BLaER1 (cell line): ENCODE results near the gene AKT3.

Source experiments
- H3K27ac ChIP-seq: shearing (Covaris generic); formaldehyde crosslinking; 2 replicates; pipeline ENCODE4 v1.8.1; 2022
- H3K27me3 ChIP-seq: shearing (Covaris generic); formaldehyde crosslinking; 2 replicates; pipeline ENCODE4 v1.8.1; 2022
- H3K36me3 ChIP-seq: shearing (Covaris generic); formaldehyde crosslinking; 2 replicates; pipeline ENCODE4 v1.8.1; 2022
- H3K4me1 ChIP-seq: shearing (Covaris generic); formaldehyde crosslinking; 2 replicates; pipeline ENCODE4 v1.8.1; 2022
- H3K4me2 ChIP-seq: shearing (Covaris generic); formaldehyde crosslinking; 2 replicates; pipeline ENCODE4 v1.8.1; 2022
- H3K4me3 ChIP-seq: shearing (Covaris generic); formaldehyde crosslinking; 2 replicates; pipeline ENCODE4 v1.8.1; 2022
- H3K9ac ChIP-seq: shearing (Covaris generic); formaldehyde crosslinking; 2 replicates; pipeline ENCODE4 v1.8.1; 2022
- H3K9me3 ChIP-seq: shearing (Covaris generic); formaldehyde crosslinking; 2 replicates; pipeline ENCODE4 v1.8.1; 2022
- H4K20me1 ChIP-seq: shearing (Covaris generic); formaldehyde crosslinking; 2 replicates; pipeline ENCODE4 v1.8.1; 2022
- Cebpa-rat ChIP-seq: shearing (Covaris generic); IDR thresholded peaks from 2 replicates; pipeline ENCODE4 v1.8.1; 2022

AKT3 gene

GRCh38 chr1:243561588-243562319, 288.3 kb downstream of the AKT3 start:
- peaks cover 12% of the 10 kb centered on the region for H3K9me3 ChIP-seq
- no peak overlapping the region for H3K27ac ChIP-seq
- H3K27me3 ChIP-seq = no peaks in the 10 kb centered on the region
- peaks cover 18% of the 10 kb centered on the region for H3K36me3 ChIP-seq
- H3K4me2 ChIP-seq = no peak overlapping the region
- H3K4me3 ChIP-seq = no peak overlapping the region
- H4K20me1 ChIP-seq = no peaks in the 10 kb centered on the region
- no peaks in the 10 kb centered on the region for H3K4me1 ChIP-seq
- TF ChIP-seq Cebpa-rat = no peak
- H3K9ac ChIP-seq = no peak overlapping the region

GRCh38 chr1:243559575-243560162, 290.4 kb downstream of the AKT3 start:
- Histone ChIP-seq H3K27ac (no peak overlapping the region), H3K36me3 (peaks cover 17% of the 10 kb centered on the region), H3K9me3 (peaks cover 12% of the 10 kb centered on the region), H3K9ac (no peak overlapping the region), H3K4me3 (no peak overlapping the region), H3K4me2 (no peak overlapping the region), H3K27me3 (no peaks in the 10 kb centered on the region), H4K20me1 (no peaks in the 10 kb centered on the region), H3K4me1 (no peaks in the 10 kb centered on the region)
- TF ChIP-seq Cebpa-rat = no peak

- TF ChIP-seq Cebpa-rat = no peak
- Histone ChIP-seq H3K27me3 (no peaks in the 10 kb centered on the region), H3K9me3 (peaks cover 12% of the 10 kb centered on the region), H3K27ac (no peak overlapping the region), H3K4me2 (no peak overlapping the region), H4K20me1 (no peaks in the 10 kb centered on the region), H3K4me3 (no peak overlapping the region), H3K9ac (no peak overlapping the region), H3K36me3 (peaks cover 17% of the 10 kb centered on the region), H3K4me1 (no peaks in the 10 kb centered on the region)
Observed at GRCh38 chr1:243558576-243558975, 291.5 kb downstream of the AKT3 start.

- no peaks in the 10 kb centered on the region for H3K4me1 ChIP-seq
- H3K36me3 ChIP-seq = peaks cover 15% of the 10 kb centered on the region
- no peak overlapping the region for H3K4me2 ChIP-seq
- no peak for TF ChIP-seq Cebpa-rat
- H3K9ac ChIP-seq = no peak overlapping the region
- H4K20me1 ChIP-seq = no peaks in the 10 kb centered on the region
- H3K9me3 ChIP-seq = peaks cover 12% of the 10 kb centered on the region
- H3K27me3 ChIP-seq = no peaks in the 10 kb centered on the region
- no peak overlapping the region for H3K27ac ChIP-seq
- H3K4me3 ChIP-seq = no peak overlapping the region
Observed at GRCh38 chr1:243557866-243558265, 292.2 kb downstream of the AKT3 start.

GRCh38 chr1:243554686-243555085, 295.4 kb downstream of the AKT3 start:
- Histone ChIP-seq H3K9me3 (no peaks in the 10 kb centered on the region), H3K4me2 (no peak overlapping the region), H3K27me3 (no peaks in the 10 kb centered on the region), H3K4me3 (no peak overlapping the region), H4K20me1 (no peaks in the 10 kb centered on the region), H3K36me3 (no peaks in the 10 kb centered on the region), H3K9ac (no peak overlapping the region), H3K27ac (no peak overlapping the region), H3K4me1 (no peaks in the 10 kb centered on the region)
- TF ChIP-seq Cebpa-rat = no peak

GRCh38 chr1:243553090-243553489, 297.0 kb downstream of the AKT3 start:
- H3K36me3 ChIP-seq = no peaks in the 10 kb centered on the region
- TF ChIP-seq Cebpa-rat = no peak
- no peaks in the 10 kb centered on the region for H3K9me3 ChIP-seq
- no peaks in the 10 kb centered on the region for H4K20me1 ChIP-seq
- H3K27me3 ChIP-seq = no peaks in the 10 kb centered on the region
- no peak overlapping the region for H3K4me2 ChIP-seq
- H3K27ac ChIP-seq = no peak overlapping the region
- H3K4me3 ChIP-seq = no peak overlapping the region
- no peaks in the 10 kb centered on the region for H3K4me1 ChIP-seq
- H3K9ac ChIP-seq = no peak overlapping the region

- Histone ChIP-seq H3K36me3 (no peaks in the 10 kb centered on the region), H3K9ac (no peak overlapping the region), H3K4me2 (no peak overlapping the region), H3K4me1 (no peaks in the 10 kb centered on the region), H3K27ac (no peak overlapping the region), H3K4me3 (no peak overlapping the region), H3K9me3 (no peaks in the 10 kb centered on the region), H3K27me3 (no peaks in the 10 kb centered on the region), H4K20me1 (no peaks in the 10 kb centered on the region)
- TF ChIP-seq Cebpa-rat = no peak
Observed at GRCh38 chr1:243550276-243550675, 299.8 kb downstream of the AKT3 start.

- H3K27ac ChIP-seq = no peak overlapping the region
- no peak for TF ChIP-seq Cebpa-rat
Observed at GRCh38 chr1:243549791-243550190, 300.3 kb downstream of the AKT3 start.

GRCh38 chr1:243549108-243549507, 300.9 kb downstream of the AKT3 start:
- Histone ChIP-seq H3K4me1 (no peaks in the 10 kb centered on the region), H3K4me2 (no peak overlapping the region), H3K27me3 (no peaks in the 10 kb centered on the region), H3K4me3 (no peak overlapping the region), H3K36me3 (peaks cover 8% of the 10 kb centered on the region), H3K27ac (no peak overlapping the region), H3K9me3 (no peaks in the 10 kb centered on the region), H3K9ac (no peak overlapping the region), H4K20me1 (no peaks in the 10 kb centered on the region)
- TF ChIP-seq Cebpa-rat = no peak

More at GRCh38 chr1:243549791-243550190, 300.3 kb downstream of the AKT3 start:
- no peak overlapping the region for H3K9ac ChIP-seq
- H3K36me3 ChIP-seq = peaks cover under 1% of the 10 kb centered on the region
- no peaks in the 10 kb centered on the region for H3K9me3 ChIP-seq
- H3K27me3 ChIP-seq = no peaks in the 10 kb centered on the region
- no peak overlapping the region for H3K4me2 ChIP-seq
- H4K20me1 ChIP-seq = no peaks in the 10 kb centered on the region
- no peak overlapping the region for H3K4me3 ChIP-seq
- no peaks in the 10 kb centered on the region for H3K4me1 ChIP-seq

GRCh38 chr1:243548516-243548915, 301.5 kb downstream of the AKT3 start:
- H3K4me3 ChIP-seq = no peak overlapping the region
- no peak overlapping the region for H3K9ac ChIP-seq
- H4K20me1 ChIP-seq = no peaks in the 10 kb centered on the region
- no peaks in the 10 kb centered on the region for H3K27me3 ChIP-seq
- no peaks in the 10 kb centered on the region for H3K9me3 ChIP-seq
- H3K27ac ChIP-seq = no peak overlapping the region
- H3K36me3 ChIP-seq = peaks cover 8% of the 10 kb centered on the region
- no peaks in the 10 kb centered on the region for H3K4me1 ChIP-seq
- H3K4me2 ChIP-seq = no peak overlapping the region
- TF ChIP-seq Cebpa-rat = no peak
